HFFc6 (cell line): ENCODE results near the gene NFASC. TPM values are rescaled to one million over a fixed set of nuclear protein-coding genes. Genes with fewer than 3 reads are reported as not detected.

ENCODE experiments used
- DNase-seq: peaks from one replicate; pipeline ENCODE4 v3.0.0-alpha.2; 2018
- H3K27ac Mint-ChIP-seq: 2 replicates; pipeline ENCODE4 v1.8.0; 2020; ENCODE audit warnings: mild to moderate bottlenecking, mixed read lengths
- H3K27me3 Mint-ChIP-seq: 2 replicates; pipeline ENCODE4 v1.8.0; 2021; ENCODE audit warnings: mild to moderate bottlenecking, moderate library complexity, mixed read lengths; ENCODE audit not compliant: insufficient read depth
- H3K36me3 Mint-ChIP-seq: 2 replicates; pipeline ENCODE4 v1.8.0; 2021; ENCODE audit warnings: low read depth, mixed read lengths
- H3K4me1 Mint-ChIP-seq: 2 replicates; pipeline ENCODE4 v1.8.0; 2020; ENCODE audit warnings: low read depth, mixed read lengths
- H3K4me3 Mint-ChIP-seq: 2 replicates; pipeline ENCODE4 v1.8.0; 2020; ENCODE audit warnings: mild to moderate bottlenecking, moderate library complexity, mixed read lengths
- H3K9me3 Mint-ChIP-seq: 2 replicates; pipeline ENCODE4 v1.8.0; 2020; ENCODE audit warnings: mild to moderate bottlenecking, mixed read lengths
- total RNA-seq, 6 experiments: library from RNA; stranded (reverse); fragmentation: NEBNext Ultra II Directional; extraction: Animal tissue kit (Norgen Biotek cat#: 25700); gene quantifications; 2 replicates in 1 of 6; 3 replicates in 5 of 6; pipeline ENCODE4 v1.2.3, GENCODE V29; 2021
- TF ChIP-seq, protein P1 (sequence below): fragments of 200-600 bp; sonication (generic); IDR thresholded peaks from 2 replicates; pipeline ENCODE4 v1.5.0; 2021; ENCODE audit warnings: antibody characterized with exemption, mild to moderate bottlenecking

NFASC gene
- total RNA-seq, 6 experiments from 2014 or later, result 4.7 to 11.7 (median 9.9) TPM

DNA sequence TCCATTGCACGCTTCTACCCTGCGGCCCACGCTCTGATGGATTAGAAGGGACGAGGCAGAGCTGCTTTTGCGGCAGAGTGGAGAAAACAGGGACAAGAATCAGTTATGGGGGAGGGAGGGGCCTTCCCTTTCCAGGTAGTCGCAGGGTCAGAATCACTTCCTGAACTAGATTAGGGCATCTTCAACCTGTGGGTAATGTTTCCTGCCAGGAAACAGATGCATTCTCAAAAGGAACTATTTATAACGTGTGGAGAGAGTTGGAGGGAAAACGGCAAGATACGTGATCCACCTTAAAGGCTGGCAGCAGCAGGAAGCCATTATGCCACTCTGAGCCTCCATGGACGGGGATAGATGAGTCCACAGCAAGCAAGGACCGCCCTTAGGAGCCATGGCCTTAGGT lies 112.5 kb downstream of the NFASC start:
- Mint-ChIP-seq H3K4me1 (no peaks in the 10 kb centered on the region), H3K36me3 (no peaks in the 10 kb centered on the region), H3K27ac (no peak overlapping the region), H3K9me3 (no peaks in the 10 kb centered on the region), H3K4me3 (no peak overlapping the region), H3K27me3 (peaks cover 45% of the 10 kb centered on the region)
- DNase-seq, result no peak
- TF ChIP-seq, protein P1, sequence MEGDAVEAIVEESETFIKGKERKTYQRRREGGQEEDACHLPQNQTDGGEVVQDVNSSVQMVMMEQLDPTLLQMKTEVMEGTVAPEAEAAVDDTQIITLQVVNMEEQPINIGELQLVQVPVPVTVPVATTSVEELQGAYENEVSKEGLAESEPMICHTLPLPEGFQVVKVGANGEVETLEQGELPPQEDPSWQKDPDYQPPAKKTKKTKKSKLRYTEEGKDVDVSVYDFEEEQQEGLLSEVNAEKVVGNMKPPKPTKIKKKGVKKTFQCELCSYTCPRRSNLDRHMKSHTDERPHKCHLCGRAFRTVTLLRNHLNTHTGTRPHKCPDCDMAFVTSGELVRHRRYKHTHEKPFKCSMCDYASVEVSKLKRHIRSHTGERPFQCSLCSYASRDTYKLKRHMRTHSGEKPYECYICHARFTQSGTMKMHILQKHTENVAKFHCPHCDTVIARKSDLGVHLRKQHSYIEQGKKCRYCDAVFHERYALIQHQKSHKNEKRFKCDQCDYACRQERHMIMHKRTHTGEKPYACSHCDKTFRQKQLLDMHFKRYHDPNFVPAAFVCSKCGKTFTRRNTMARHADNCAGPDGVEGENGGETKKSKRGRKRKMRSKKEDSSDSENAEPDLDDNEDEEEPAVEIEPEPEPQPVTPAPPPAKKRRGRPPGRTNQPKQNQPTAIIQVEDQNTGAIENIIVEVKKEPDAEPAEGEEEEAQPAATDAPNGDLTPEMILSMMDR, result no peak

DNA sequence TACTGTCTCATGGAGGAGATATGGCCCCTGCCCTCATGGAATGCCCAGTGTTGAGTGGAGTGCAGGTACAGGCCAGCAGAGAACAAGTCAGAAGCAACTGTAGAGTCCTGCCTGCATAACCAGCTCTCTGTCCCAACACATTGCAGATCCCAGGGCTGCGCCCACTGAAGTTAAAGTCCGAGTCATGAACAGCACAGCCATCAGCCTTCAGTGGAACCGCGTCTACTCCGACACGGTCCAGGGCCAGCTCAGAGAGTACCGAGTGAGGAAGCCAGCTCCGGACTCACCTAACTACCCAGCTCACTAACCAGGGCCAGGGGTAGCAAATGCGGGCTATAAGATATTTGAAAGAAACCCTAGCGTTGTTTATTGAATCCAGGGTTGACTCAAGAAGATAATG lies 113.2 kb downstream of the NFASC start:
- Mint-ChIP-seq H3K4me3 (no peak overlapping the region), H3K36me3 (no peaks in the 10 kb centered on the region), H3K4me1 (no peaks in the 10 kb centered on the region), H3K27me3 (peaks cover 40% of the 10 kb centered on the region), H3K27ac (no peak overlapping the region), H3K9me3 (no peaks in the 10 kb centered on the region)
- TF ChIP-seq, protein P1, result no peak
- DNase-seq, result no peak

DNA sequence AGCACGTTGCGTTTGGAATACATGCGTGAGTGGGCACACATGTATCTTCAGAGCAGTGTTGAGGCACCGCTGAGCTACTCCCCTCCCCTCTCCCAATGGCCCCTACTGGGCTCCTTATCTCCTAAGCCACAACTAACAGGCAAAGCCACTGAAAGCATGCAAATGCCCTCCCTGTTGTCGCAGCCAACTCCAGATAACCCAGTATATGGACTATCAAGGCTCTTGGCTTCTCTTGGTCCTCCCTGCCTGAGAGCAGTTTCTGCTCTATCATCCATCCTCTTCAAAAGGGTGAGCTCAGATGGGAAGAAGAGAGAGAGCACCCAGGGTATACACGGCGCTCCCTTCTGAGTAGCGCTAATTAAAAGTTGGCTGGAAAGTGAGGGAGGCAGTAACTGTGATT lies 113.8 kb downstream of the NFASC start:
- no peaks in the 10 kb centered on the region for H3K36me3 Mint-ChIP-seq
- TF ChIP-seq, protein P1, result no peak
- peaks cover 39% of the 10 kb centered on the region for H3K27me3 Mint-ChIP-seq
- DNase-seq, result no peak
- H3K4me3 Mint-ChIP-seq, result no peak overlapping the region
- no peak overlapping the region for H3K27ac Mint-ChIP-seq
- no peaks in the 10 kb centered on the region for H3K9me3 Mint-ChIP-seq
- 0 out of 2 replicates have a peak, but pooled peaks cover 6% of the 10 kb centered on the region for H3K4me1 Mint-ChIP-seq

DNA sequence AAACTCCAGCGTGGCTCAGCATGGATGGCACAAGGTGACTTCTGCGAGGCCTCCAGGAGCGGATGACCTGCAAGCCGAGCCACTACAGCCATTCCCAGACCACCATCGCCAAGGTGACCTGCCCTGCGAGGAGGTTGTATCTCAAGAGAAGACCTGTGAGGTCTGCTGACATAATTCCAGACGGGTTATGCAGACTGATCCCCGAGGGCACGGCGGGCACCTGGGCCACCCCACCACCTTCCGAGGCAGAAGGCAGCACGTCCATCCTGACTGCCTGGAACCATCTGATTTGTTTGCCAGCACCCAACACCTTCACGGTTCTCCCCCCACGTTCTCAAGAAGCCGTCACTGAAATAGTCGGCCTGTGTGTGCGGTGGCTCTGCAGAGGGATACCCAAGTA lies 115.5 kb downstream of the NFASC start:
- no peaks in the 10 kb centered on the region for H3K9me3 Mint-ChIP-seq
- 0 out of 2 replicates have a peak, but pooled peaks cover 6% of the 10 kb centered on the region for H3K4me1 Mint-ChIP-seq
- TF ChIP-seq, protein P1, result no peak
- no peaks in the 10 kb centered on the region for H3K36me3 Mint-ChIP-seq
- H3K27me3 Mint-ChIP-seq, result peaks cover 33% of the 10 kb centered on the region
- H3K27ac Mint-ChIP-seq, result no peak overlapping the region
- no peak overlapping the region for H3K4me3 Mint-ChIP-seq
- no peak for DNase-seq

DNA sequence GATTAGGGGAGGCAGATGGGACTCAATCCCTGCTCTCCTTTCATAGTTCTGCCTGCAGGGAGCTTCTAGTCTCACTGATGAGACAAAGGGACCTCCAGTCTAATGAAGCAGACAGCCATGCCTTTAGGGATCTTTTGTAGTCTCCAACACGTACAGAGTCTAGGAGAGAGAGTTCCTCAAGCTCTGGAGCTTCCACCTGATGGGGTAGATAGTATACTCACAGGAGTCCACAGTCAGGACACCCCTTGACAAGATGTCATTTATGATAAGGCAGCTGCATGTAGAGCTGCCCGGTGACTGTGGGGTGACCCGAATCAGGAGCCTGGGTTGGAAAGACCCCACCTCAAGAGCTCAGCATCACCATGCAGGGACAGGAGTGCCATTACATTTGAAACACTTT lies 117.0 kb downstream of the NFASC start:
- Mint-ChIP-seq H3K36me3 (no peaks in the 10 kb centered on the region), H3K4me3 (no peak overlapping the region), H3K4me1 (0 out of 2 replicates have a peak, but pooled peaks cover 6% of the 10 kb centered on the region), H3K27me3 (peaks cover 29% of the 10 kb centered on the region), H3K9me3 (no peaks in the 10 kb centered on the region), H3K27ac (no peak overlapping the region)
- TF ChIP-seq, protein P1, result no peak
- no peak for DNase-seq

DNA sequence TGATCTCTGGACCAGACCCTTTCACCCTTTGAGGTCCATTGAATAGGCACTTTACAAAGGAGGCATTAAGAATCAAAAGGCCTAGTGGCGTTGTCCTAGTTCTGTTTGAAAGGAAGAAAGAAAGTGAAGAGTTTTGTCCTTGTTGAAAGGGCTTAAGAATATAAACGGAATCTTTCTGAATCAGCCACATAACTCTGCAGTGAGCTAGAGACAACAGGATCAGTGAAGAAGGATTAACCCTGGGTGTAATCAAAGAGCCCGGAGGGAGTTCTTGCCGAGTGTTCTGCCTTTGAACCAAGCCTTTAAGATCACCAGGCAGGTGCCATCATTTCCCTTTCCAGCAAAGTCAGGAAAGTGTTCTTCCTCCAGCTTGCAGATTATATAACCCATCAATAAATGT lies 117.5 kb downstream of the NFASC start:
- 0 out of 2 replicates have a peak, but pooled peaks cover 6% of the 10 kb centered on the region for H3K4me1 Mint-ChIP-seq
- no peak overlapping the region for H3K4me3 Mint-ChIP-seq
- TF ChIP-seq, protein P1, result no peak
- no peak overlapping the region for H3K27ac Mint-ChIP-seq
- H3K27me3 Mint-ChIP-seq, result peaks cover 30% of the 10 kb centered on the region
- no peaks in the 10 kb centered on the region for H3K9me3 Mint-ChIP-seq
- no peaks in the 10 kb centered on the region for H3K36me3 Mint-ChIP-seq
- DNase-seq, result no peak
